BLaER1 (cell line): ENCODE data around the gene FAM83C.
A peak's percentile ranks its signal among the peaks of the same experiment; 100 is the strongest.
"Not testable (repeated sequence)": the region's sequence is repeated elsewhere in the genome, so short reads cannot be mapped to it uniquely, and the experiment has no call there.

ENCODE experiments used
- H3K27ac ChIP-seq: shearing (Covaris generic); formaldehyde crosslinking; 2 replicates; pipeline ENCODE4 v1.8.1; 2022
- H3K27me3 ChIP-seq: shearing (Covaris generic); formaldehyde crosslinking; 2 replicates; pipeline ENCODE4 v1.8.1; 2022
- H3K36me3 ChIP-seq: shearing (Covaris generic); formaldehyde crosslinking; 2 replicates; pipeline ENCODE4 v1.8.1; 2022
- H3K4me1 ChIP-seq: shearing (Covaris generic); formaldehyde crosslinking; 2 replicates; pipeline ENCODE4 v1.8.1; 2022
- H3K4me2 ChIP-seq: shearing (Covaris generic); formaldehyde crosslinking; 2 replicates; pipeline ENCODE4 v1.8.1; 2022
- H3K4me3 ChIP-seq: shearing (Covaris generic); formaldehyde crosslinking; 2 replicates; pipeline ENCODE4 v1.8.1; 2022
- H3K9ac ChIP-seq: shearing (Covaris generic); formaldehyde crosslinking; 2 replicates; pipeline ENCODE4 v1.8.1; 2022
- H3K9me3 ChIP-seq: shearing (Covaris generic); formaldehyde crosslinking; 2 replicates; pipeline ENCODE4 v1.8.1; 2022
- H4K20me1 ChIP-seq: shearing (Covaris generic); formaldehyde crosslinking; 2 replicates; pipeline ENCODE4 v1.8.1; 2022
- Cebpa-rat ChIP-seq: shearing (Covaris generic); IDR thresholded peaks from 2 replicates; pipeline ENCODE4 v1.8.1; 2022

FAM83C gene

GRCh38 chr20:35318502-35319157 lies 26.4 kb upstream of the FAM83C start:
- TF ChIP-seq Cebpa-rat, result no peak
- no peak overlapping the region for H3K4me3 ChIP-seq
- no peak overlapping the region for H3K27ac ChIP-seq
- no peak overlapping the region for H3K4me2 ChIP-seq
- H3K9ac ChIP-seq, result no peak overlapping the region
- no peaks in the 10 kb centered on the region; the same call in 1 of the 2 replicates for H3K4me1 ChIP-seq
- no peaks in the 10 kb centered on the region for H3K27me3 ChIP-seq
- H4K20me1 ChIP-seq, result no peaks in the 10 kb centered on the region
- no peaks in the 10 kb centered on the region for H3K9me3 ChIP-seq
- peaks cover 40% of the 10 kb centered on the region for H3K36me3 ChIP-seq

GRCh38 chr20:35317416-35318210 lies 25.4 kb upstream of the FAM83C start:
- Histone ChIP-seq H4K20me1 (no peaks in the 10 kb centered on the region), H3K9ac (no peak overlapping the region), H3K27ac (no peak overlapping the region), H3K4me2 (no peak overlapping the region), H3K9me3 (no peaks in the 10 kb centered on the region), H3K27me3 (no peaks in the 10 kb centered on the region), H3K4me1 (no peaks in the 10 kb centered on the region; the same call in 1 of the 2 replicates), H3K4me3 (no peak overlapping the region), H3K36me3 (peaks cover 45% of the 10 kb centered on the region)
- no peak for TF ChIP-seq Cebpa-rat

GRCh38 chr20:35316086-35316485 lies 23.9 kb upstream of the FAM83C start:
- TF ChIP-seq Cebpa-rat, result no peak
- Histone ChIP-seq H3K27ac (no peak overlapping the region), H3K4me1 (no peaks in the 10 kb centered on the region; the same call in 1 of the 2 replicates), H3K9ac (no peak overlapping the region), H3K4me2 (no peak overlapping the region), H4K20me1 (no peaks in the 10 kb centered on the region), H3K27me3 (no peaks in the 10 kb centered on the region), H3K9me3 (no peaks in the 10 kb centered on the region), H3K4me3 (no peak overlapping the region), H3K36me3 (peaks cover 47% of the 10 kb centered on the region)

- H3K4me3 ChIP-seq, H3K9me3 ChIP-seq, H3K4me2 ChIP-seq, H4K20me1 ChIP-seq, H3K27ac ChIP-seq, H3K27me3 ChIP-seq, H3K4me1 ChIP-seq, H3K9ac ChIP-seq: not testable (repeated sequence)
- H3K36me3 ChIP-seq, result peaks cover 47% of the 10 kb centered on the region
These were observed 23.4 kb upstream of the FAM83C start for GRCh38 chr20:35315632-35316020.

GRCh38 chr20:35314816-35315631 lies 22.8 kb upstream of the FAM83C start:
- no peak overlapping the region for H3K4me3 ChIP-seq

GRCh38 chr20:35312318-35312717 lies 20.1 kb upstream of the FAM83C start:
- Histone ChIP-seq H3K36me3 (peaks cover 54% of the 10 kb centered on the region), H3K27ac (no peak overlapping the region), H3K4me3 (no peak overlapping the region), H3K4me2 (no peak overlapping the region), H3K9me3 (no peaks in the 10 kb centered on the region), H3K4me1 (peaks cover 10% of the 10 kb centered on the region), H3K9ac (no peak overlapping the region), H4K20me1 (no peaks in the 10 kb centered on the region), H3K27me3 (no peaks in the 10 kb centered on the region)
- TF ChIP-seq Cebpa-rat, result no peak

More at GRCh38 chr20:35314816-35315631, 22.8 kb upstream of the FAM83C start:
- Histone ChIP-seq H3K9me3 (no peaks in the 10 kb centered on the region), H3K36me3 (peaks cover 47% of the 10 kb centered on the region), H3K9ac (no peak overlapping the region), H3K4me2 (no peak overlapping the region), H3K27ac (no peak overlapping the region), H3K4me1 (no peaks in the 10 kb centered on the region; the same call in 1 of the 2 replicates), H4K20me1 (no peaks in the 10 kb centered on the region), H3K27me3 (no peaks in the 10 kb centered on the region)
- TF ChIP-seq Cebpa-rat, result no peak

GRCh38 chr20:35311822-35312221 lies 19.6 kb upstream of the FAM83C start:
- no peak overlapping the region for H3K27ac ChIP-seq
- no peaks in the 10 kb centered on the region for H4K20me1 ChIP-seq
- peaks cover 10% of the 10 kb centered on the region for H3K4me1 ChIP-seq
- no peak for TF ChIP-seq Cebpa-rat
- H3K36me3 ChIP-seq, result peaks cover 54% of the 10 kb centered on the region
- no peak overlapping the region for H3K4me3 ChIP-seq
- H3K9ac ChIP-seq, result no peak overlapping the region
- no peaks in the 10 kb centered on the region for H3K27me3 ChIP-seq
- H3K9me3 ChIP-seq, result no peaks in the 10 kb centered on the region
- H3K4me2 ChIP-seq, result no peak overlapping the region

GRCh38 chr20:35311409-35311808 lies 19.2 kb upstream of the FAM83C start:
- Histone ChIP-seq H3K9ac (no peak overlapping the region), H3K4me1 (peaks cover 10% of the 10 kb centered on the region), H3K27me3 (no peaks in the 10 kb centered on the region), H3K9me3 (no peaks in the 10 kb centered on the region), H4K20me1 (no peaks in the 10 kb centered on the region), H3K36me3 (peaks cover 58% of the 10 kb centered on the region), H3K4me2 (no peak overlapping the region), H3K4me3 (no peak overlapping the region), H3K27ac (no peak overlapping the region)
- TF ChIP-seq Cebpa-rat, result no peak

- Histone ChIP-seq H3K27ac (no peak overlapping the region), H3K4me2 (peak overlapping the region; percentile 0; the same call in 1 of the 2 replicates)
These were observed 15.7 kb upstream of the FAM83C start for GRCh38 chr20:35307666-35308653.

More at GRCh38 chr20:35307666-35308653, 15.7 kb upstream of the FAM83C start:
- H3K4me1 ChIP-seq, result peaks cover 10% of the 10 kb centered on the region
- H3K9me3 ChIP-seq, result no peaks in the 10 kb centered on the region
- H4K20me1 ChIP-seq, result no peaks in the 10 kb centered on the region
- no peak overlapping the region for H3K9ac ChIP-seq
- no peak overlapping the region for H3K4me3 ChIP-seq
- peaks cover 57% of the 10 kb centered on the region for H3K36me3 ChIP-seq
- no peaks in the 10 kb centered on the region for H3K27me3 ChIP-seq
- no peak for TF ChIP-seq Cebpa-rat
